HG03045 (cell line): ENCODE data around the gene CCDC70.
"Not testable (repeated sequence)": the region's sequence is repeated elsewhere in the genome, so short reads cannot be mapped to it uniquely, and the experiment has no call there.

Experiments
- ATAC-seq: cut with Tn5 transposase; IDR thresholded peaks from one replicate; pipeline ENCODE4 v1.9.1; 2021; ENCODE audit warnings: mild to moderate bottlenecking, moderate library complexity; ENCODE audit not compliant: unreplicated experiment

CCDC70 gene

DNA sequence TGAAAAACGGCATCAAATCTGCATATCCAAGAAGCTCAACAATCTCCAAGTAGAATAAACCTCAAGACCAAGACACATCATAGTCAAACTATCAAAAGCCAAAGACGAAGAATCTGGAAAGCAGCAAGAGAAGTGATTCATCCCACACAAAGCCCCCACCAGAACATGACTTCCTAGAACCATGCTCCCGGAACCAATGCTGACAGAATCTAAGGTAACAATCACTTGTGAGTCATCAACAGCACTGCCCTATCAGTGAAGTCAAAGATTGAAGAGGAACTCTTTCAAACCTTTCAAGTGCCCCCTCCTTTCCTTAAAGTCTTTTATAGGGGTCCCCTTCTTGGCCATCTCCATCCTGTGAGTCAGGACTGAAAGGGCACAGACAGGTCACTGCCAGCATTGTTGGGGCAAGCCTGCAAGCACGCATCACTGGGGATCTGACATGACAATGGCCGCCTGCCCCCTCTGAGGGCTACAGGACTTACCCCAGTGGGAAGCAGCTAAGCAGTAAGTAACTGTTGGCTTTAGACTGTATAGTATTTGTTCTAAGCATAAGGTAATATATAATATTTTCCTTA, at the start of gene CCDC70:
CCDC70 (plus strand) TSS at position 247 of the 578 bp plus-strand sequence. CDS start 3,443 bp downstream, outside the sequence.
- ATAC-seq = no peak

DNA sequence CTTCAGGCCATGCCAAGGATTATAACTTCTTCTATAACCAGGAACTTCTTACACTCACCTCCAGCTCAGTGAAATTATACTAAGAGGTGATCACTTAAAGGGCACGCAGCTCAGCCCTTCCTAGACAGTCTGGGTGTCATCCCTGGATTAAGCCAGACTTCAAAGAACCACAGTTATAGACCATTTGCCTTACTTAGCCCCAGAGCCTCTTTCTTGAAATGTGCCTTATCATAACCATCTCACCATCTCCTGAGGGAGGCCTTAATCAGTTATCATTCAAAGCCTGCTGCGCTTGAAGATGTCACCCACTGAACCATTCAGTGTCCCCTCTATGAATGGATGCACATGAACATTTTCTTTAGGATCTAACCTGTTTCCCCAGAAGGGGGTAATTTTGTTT, 47.7 kb upstream of the CCDC70 start:
- ATAC-seq = no peak

DNA sequence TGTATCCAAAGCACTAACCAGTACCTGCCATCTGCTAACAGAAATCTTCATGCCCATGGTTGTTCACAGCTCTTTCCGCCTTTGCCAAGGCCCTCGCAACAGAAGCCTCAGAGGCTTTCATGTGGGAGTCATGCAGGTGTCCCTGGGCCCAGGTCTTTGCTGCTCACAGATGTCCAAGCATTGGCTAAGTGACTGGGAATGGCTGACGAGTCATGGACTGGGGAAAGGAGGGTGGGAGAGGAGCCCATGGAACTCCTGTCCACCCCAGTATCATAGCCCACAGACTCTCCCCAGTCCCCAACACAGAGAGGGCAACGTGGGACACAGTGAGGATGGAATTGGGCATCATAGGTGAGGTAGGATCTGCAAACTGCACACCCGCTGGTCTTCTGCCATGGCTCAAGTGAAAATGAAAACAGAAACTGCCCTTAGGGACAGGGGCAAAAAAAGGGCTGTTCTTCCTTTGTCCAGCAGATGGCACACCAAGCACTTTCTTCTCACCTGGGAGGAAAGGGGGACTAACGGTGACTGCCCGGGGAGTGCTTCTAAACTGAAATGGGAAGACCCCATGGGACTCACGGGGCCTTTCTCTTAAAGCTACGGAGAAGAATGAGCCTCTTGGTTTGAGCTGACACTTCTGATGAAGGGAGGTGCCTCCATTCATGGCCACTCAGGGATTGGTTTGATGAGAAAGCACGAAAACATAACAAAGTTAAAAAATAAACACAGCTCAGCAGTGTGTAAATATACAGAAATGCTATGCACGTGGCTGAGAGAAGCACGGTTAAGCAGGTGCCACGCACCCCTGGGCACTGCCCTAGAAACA, 46.7 kb upstream of the CCDC70 start:
- peak; percentile 78 for ATAC-seq

- ATAC-seq = no peak
These were observed 45.9 kb upstream of the CCDC70 start for GRCh38 chr13:51815848-51816247.

- no peak for ATAC-seq
These were observed 45.0 kb upstream of the CCDC70 start for GRCh38 chr13:51816604-51817249.

DNA sequence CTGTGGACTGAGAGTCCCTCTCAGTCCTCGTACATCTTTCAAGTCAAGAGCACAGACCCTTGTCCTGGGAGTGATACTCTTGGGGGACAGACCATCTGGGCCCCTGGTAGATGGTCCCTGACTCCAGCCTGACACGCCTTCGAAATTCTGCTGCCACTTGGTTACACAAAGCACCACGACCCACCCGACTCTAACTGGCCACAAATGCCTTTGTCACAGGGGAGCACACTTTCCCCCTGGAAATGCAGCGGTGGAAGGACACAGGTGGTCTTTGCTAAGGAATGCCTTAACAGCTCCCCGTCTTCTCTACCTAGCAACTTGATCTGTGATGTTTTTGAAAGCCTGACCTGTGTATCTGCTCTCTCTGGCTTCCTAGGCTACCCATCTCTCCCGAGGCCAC, 44.1 kb upstream of the CCDC70 start:
- no peak for ATAC-seq

DNA sequence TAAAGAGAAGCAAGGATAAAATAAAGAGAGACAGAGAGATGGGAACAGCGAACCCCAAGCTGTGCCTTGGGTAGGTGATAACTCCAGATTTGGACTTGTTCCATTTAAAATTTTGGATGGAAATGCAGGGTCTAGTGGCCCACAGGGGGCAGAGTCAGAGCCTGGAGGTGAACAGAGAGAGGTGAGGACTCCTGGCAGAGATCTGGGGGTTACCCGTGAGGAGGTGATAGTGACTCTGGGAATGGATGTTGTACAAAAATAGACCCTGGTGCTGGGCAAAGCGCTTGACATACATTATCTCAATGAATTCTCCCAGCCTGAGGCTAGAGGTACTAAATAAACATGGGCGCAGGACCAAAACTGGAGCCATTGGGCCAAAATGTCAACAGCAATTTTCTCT, 43.5 kb upstream of the CCDC70 start:
- no peak for ATAC-seq

DNA sequence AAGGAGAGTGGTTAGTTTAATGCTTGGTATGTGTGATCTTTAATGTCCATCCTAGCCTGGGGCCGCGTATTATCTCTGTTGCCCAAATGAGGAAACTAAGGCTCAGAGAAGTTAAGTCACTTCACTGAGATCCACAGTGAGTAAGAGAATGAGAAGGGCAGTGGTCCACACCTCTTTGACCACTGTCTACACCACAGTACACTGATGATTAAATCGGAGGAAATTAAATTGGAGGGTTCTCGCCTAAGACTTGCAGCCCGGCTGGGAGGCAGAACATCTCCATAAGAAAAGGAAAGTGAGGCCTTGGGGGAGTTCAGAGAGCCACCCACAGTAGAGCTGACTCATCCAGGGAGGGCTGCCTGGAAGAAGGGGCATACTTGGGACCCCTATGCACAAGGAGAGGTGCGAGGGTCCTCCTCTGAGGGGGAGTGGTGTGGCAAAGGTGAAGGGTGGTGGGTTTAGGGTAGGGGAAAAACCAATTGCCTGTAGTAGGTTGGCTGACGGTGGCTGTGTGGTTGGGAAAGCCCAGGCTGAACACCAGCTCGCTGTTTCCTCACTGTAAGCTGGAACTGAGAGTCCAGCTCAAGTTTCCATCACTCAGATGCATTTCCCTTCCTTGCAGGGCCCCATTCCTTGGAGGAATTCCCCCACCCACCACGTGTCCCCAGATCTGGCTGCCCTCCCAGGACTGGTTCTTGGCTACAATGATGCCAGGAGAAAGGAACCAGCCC, 42.8 kb upstream of the CCDC70 start:
- ATAC-seq = peak; percentile 51

DNA sequence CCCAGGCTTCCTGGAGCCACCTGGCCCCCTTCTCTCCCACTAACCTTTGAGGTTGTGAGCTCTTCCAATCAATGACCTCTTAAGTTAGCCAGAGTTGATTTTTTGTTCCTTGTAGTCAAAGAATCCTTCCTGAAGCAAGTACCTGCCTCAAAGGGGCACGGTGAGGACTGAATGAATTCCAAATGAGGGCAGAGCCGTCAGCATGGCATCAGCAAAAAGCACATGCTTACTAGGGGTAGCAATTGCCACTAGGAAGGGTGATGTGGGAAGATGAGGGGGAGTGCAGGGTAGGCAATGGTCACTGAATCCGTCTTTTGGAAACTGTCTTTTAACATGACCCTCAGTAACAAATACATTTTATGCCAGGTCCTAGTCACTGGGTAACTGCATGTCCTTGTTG, 42.2 kb upstream of the CCDC70 start:
- no peak for ATAC-seq

DNA sequence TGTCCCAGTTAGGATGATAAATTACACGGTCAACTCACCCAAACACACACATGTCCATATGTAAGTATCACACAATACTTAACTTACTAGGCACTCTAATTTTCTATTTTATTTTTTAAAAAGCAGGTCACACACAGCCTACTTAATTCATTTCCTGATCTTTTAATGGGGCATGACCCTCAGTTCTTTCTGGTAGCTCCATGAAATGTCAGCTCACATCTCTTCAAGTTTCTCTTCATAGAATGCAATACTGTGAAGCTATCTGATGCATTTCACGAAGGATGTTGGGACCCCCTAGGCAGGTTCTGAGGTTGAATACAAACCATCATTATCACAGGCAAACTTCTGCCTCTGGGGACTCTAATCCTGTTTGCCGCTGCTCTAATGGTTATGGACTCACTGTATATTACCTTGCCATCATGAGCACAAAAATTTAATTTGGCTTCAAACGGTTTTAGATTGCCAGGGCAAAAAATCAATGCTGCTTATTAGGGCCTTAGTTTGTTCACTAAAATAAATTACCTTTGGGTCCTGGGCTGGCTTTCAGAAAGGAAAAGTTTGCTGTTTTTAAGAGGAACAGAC, 41.7 kb upstream of the CCDC70 start:
- ATAC-seq = no peak

GRCh38 chr13:51821606-51822005, 40.2 kb upstream of the CCDC70 start:
- ATAC-seq = no peak

DNA sequence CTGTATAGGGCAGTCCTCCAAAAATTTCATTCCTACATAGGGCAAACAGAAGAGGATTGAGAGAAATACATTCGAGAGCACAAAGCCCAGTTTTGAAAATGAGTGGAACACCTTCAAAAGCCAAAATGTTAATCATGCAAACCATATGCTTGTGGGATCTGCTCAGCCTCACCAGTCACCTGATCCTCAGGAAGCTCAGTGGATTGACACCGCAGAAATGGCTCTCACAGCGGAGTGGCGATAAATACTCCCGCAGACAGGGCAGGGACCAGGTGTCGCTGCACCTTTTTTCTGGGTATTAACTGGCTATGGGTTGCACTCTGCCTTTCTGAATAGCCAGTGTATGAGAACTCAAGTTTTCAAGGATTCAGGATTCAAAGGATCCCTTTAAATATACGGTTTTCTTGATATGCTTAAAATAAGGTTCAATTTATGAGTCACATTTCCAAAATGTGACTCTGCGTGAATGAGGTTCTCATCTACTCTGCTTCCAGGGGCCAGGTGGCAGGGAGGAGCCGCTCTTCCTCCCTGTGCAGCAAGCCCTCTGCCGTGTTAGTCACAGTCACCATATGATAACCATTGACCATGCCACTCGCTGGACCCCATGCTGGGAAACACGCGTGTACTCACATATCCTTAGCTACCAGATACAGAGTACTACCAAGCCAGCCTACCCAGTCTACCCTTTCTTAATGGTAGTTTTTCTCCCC, 39.5 kb upstream of the CCDC70 start:
- ATAC-seq = no peak

GRCh38 chr13:51823359-51823758, 38.4 kb upstream of the CCDC70 start:
- no peak for ATAC-seq

GRCh38 chr13:51823863-51824262, 37.9 kb upstream of the CCDC70 start:
- no peak for ATAC-seq

DNA sequence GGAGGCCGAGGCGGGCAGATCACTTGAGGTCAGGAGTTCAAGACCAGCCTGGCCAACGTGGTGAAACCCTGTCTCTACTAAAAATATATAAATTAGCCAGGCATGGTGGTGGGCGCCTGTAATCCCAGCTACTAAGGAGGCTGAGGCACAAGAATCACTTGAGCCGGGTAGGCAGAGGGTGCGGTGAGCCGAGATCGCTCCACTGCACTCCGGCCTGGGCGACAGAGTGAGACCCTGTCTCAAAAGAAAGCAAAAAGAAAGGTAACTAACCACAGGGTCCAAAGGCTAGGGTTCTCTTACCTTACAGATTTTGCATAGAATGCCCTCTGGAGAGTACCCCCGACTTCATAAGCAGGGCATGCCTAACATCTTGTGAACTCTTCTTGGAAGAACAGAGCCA, 37.1 kb upstream of the CCDC70 start:
- not testable (repeated sequence) for ATAC-seq

DNA sequence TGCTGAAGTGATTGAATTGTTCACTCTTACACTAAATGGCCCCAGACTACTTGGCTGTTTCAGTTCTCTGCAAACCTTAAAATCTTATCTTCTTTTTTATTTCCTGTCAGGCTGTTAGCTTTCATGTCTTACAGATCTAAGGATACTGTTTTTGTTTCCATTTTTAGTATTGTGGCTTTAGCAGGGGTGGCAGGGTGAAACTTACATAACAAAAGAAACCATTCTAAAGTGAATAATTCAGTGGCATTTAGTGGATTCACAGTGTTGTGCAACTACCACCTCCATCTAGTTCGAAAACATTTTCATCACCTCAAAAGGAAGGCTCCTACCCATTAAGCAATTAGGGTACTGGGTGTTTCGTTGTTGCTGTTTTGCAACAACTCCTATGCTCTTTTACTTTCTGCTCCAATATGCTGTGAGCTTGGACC, 36.6 kb upstream of the CCDC70 start:
- no peak for ATAC-seq

DNA sequence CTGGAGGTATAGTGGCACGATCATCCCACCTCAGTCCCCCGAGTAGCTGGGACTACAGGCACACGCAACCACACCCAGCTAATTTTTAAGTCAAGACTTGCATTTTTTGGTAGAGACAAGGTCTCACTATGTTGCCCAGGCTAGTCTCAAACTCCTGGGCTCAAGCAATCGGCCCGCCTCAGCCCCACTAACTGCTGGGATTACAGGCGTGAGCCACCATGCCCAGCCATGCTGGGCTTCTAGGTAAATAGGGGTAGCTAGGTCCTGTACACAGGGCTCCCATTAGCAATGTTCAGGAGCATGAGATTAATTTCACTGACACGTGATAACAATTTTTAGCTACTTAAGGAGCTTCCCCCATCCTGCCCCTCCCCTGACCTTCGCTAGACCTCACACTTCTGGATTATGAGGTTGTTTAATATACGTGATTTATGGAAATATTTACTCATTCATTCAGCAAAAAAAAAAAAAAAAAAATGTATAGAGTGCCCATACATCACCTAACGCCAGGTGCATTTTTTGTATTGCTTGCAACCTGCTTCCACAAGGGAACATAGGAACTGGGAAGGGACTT, 36.0 kb upstream of the CCDC70 start:
- no peak for ATAC-seq

- no peak for ATAC-seq
These were observed 35.2 kb upstream of the CCDC70 start for GRCh38 chr13:51826606-51827005.

GRCh38 chr13:51827254-51827653, 34.5 kb upstream of the CCDC70 start:
- ATAC-seq = no peak
